Endothelial cell of umbilical vein (primary cell): ENCODE results near the gene PSENEN. TPM values are rescaled to one million over a fixed set of nuclear protein-coding genes. Genes with fewer than 3 reads are reported as not detected.

Experiments used
- BruUV-seq: library from RNA; stranded (reverse); fragments of 400-500 nt; replicated peaks from 2 replicates; lab custom pipeline; 2021; lab: Mats Ljungman, UMichigan
- CTCF ChIA-PET: fragments of 300-600, 350-600 bp; sonication (Branson Sonifier 250); formaldehyde crosslinking; loops from one replicate; lab custom pipeline; 2021; ENCODE audit warnings: antibody characterized with exemption, inconsistent platforms; lab: Charles Lee
- POLR2A ChIA-PET: fragments of 300-600, 350-600 bp; sonication (Branson Sonifier 250); formaldehyde crosslinking; loops from one replicate; lab custom pipeline; 2021; ENCODE audit warnings: antibody characterized with exemption, inconsistent platforms; lab: Charles Lee
- DNase-seq: peaks from one replicate; pipeline ENCODE4 v3.0.0-alpha.2; 2011; ENCODE audit warnings: low read depth, low spot score
- FAIRE-seq: peaks from 2 replicates; lab custom pipeline; 2011; peaks lifted over from hg19 to GRCh38; lab: Jason Lieb, UNC
- H2AFZ ChIP-seq: 2 replicates; pipeline ENCODE4 v1.6.0; 2012; ENCODE audit warnings: low read depth, low read length, control low read depth, inconsistent platforms
- H3K27ac ChIP-seq: 2 replicates; pipeline ENCODE4 v1.5.1; 2011; ENCODE audit warnings: low read depth, mild to moderate bottlenecking, control low read depth, low read length, moderate library complexity; ENCODE audit not compliant: insufficient read depth
- H3K27me3 ChIP-seq, 2 experiments: 2 replicates each; pipeline versions ENCODE4 v1.6.0 to v1.6.1; 2011; ENCODE audit warnings: low read length in 2 of 2, mixed read lengths in 1 of 2; ENCODE audit not compliant: control insufficient read depth in 2 of 2, insufficient read depth in 2 of 2
- H3K36me3 ChIP-seq, 2 experiments: 2 replicates in 1 of 2; 3 replicates in 1 of 2; pipeline ENCODE4 v1.5.1; 2011; ENCODE audit warnings: low read length in 2 of 2, mild to moderate bottlenecking in 1 of 2, moderate library complexity in 1 of 2; ENCODE audit not compliant: control insufficient read depth in 2 of 2, insufficient read depth in 2 of 2; ENCODE audit errors: extremely low read depth in 1 of 2
- H3K4me1 ChIP-seq: 3 replicates; pipeline ENCODE4 v1.5.1; 2011; ENCODE audit warnings: mild to moderate bottlenecking, low read length; ENCODE audit not compliant: control insufficient read depth, insufficient read depth; ENCODE audit errors: extremely low read depth
- H3K4me2 ChIP-seq: 2 replicates; pipeline ENCODE4 v1.6.1; 2011; ENCODE audit warnings: low read length, control low read depth, mixed read lengths; ENCODE audit not compliant: insufficient read depth
- H3K4me3 ChIP-seq, 3 experiments: fragments of 200-600 bp in 1 of 3; sonication (generic), shearing (Covaris generic) in 1 of 3; replicated peaks in 1 of 3; 2 replicates each; pipeline ENCODE4 v1.5.1; 2011 to 2016; ENCODE audit warnings: control low read depth in 3 of 3, low read length in 3 of 3, mild to moderate bottlenecking in 2 of 3, inconsistent platforms in 1 of 3, low read depth in 1 of 3, moderate library complexity in 1 of 3; ENCODE audit not compliant: insufficient read depth in 1 of 3
- H3K79me2 ChIP-seq: 2 replicates; pipeline ENCODE4 v1.6.0; 2012; ENCODE audit warnings: low read length, inconsistent platforms; ENCODE audit not compliant: control insufficient read depth, insufficient read depth
- H3K9ac ChIP-seq: replicated peaks from 2 replicates; pipeline ENCODE3; 2011; ENCODE audit warnings: low read length, control low read depth; ENCODE audit not compliant: insufficient read depth; ENCODE audit errors: extremely low read depth
- H3K9me1 ChIP-seq: replicated peaks from 3 replicates; pipeline ENCODE4 v1.6.0; 2011; ENCODE audit warnings: mild to moderate bottlenecking, low read length; ENCODE audit not compliant: control insufficient read depth, insufficient read depth; ENCODE audit errors: extremely low read depth
- H3K9me3 ChIP-seq: replicated peaks from 2 replicates; pipeline ENCODE4 v1.5.1; 2012; ENCODE audit warnings: low read length, inconsistent platforms; ENCODE audit not compliant: control insufficient read depth, insufficient read depth
- H4K20me1 ChIP-seq: replicated peaks from 2 replicates; pipeline ENCODE3; 2011; ENCODE audit warnings: mild to moderate bottlenecking, low read length; ENCODE audit not compliant: control insufficient read depth, insufficient read depth; ENCODE audit errors: extremely low read depth
- EZH2 ChIP-seq: IDR thresholded peaks from 2 replicates; pipeline ENCODE4 v1.6.1; 2012; ENCODE audit warnings: borderline replicate concordance, low read depth, mild to moderate bottlenecking, moderate library complexity, low read length, inconsistent platforms; ENCODE audit not compliant: severe bottlenecking
- FOS ChIP-seq: IDR thresholded peaks from 2 replicates; pipeline ENCODE4 v1.6.1; 2011; ENCODE audit warnings: mild to moderate bottlenecking, low read length, moderate library complexity, borderline replicate concordance; ENCODE audit not compliant: insufficient read depth
- GATA2 ChIP-seq: IDR thresholded peaks from 2 replicates; pipeline ENCODE4 v1.7.0; 2011; ENCODE audit warnings: low read depth, mild to moderate bottlenecking, moderate library complexity, mixed read lengths, low read length; ENCODE audit not compliant: insufficient read length, insufficient read depth
- JUN ChIP-seq: IDR thresholded peaks from 2 replicates; pipeline ENCODE4 v1.6.1; 2011; ENCODE audit warnings: borderline replicate concordance, low read depth; ENCODE audit not compliant: insufficient read length, insufficient read depth
- MYC ChIP-seq: IDR thresholded peaks from one replicate; pipeline ENCODE4 v1.6.1; 2011; ENCODE audit warnings: mild to moderate bottlenecking, low read depth, low read length
- POLR2A ChIP-seq: IDR thresholded peaks from 2 replicates; pipeline ENCODE4 v1.6.1; 2012; ENCODE audit warnings: low read depth, mild to moderate bottlenecking, control low read depth, low read length
- POLR2AphosphoS5 ChIP-seq: IDR thresholded peaks from 2 replicates; pipeline ENCODE4 v1.6.1; 2012; ENCODE audit warnings: low read depth, mild to moderate bottlenecking, control low read depth, low read length, moderate library complexity; ENCODE audit not compliant: insufficient read depth
- dilution Hi-C: fragments of 300-500 bp; cut with MboI; formaldehyde crosslinking; loops from one replicate; pipeline ENCODE4 v1.15.0; 2019; ENCODE audit warnings: low sequenced_read_pairs; ENCODE audit not compliant: extremely low pct_ligation_motif_present
- intact Hi-C: fragments of 100-400 bp; cut with micrococcal nuclease; formaldehyde crosslinking; loops from one replicate; pipeline ENCODE4 v1.10.0; 2022
- polyA plus RNA-seq, 4 experiments: library from polyadenylated mRNA; depleted of rRNA in 3 of 4; stranded (reverse) in 3 of 4; unstranded in 1 of 4; fragments of >200 nt; gene quantifications; 2 replicates each; pipeline versions ENCODE4 v1.2.1 to v1.2.3, GENCODE V29; 2011 to 2012; ENCODE audit warnings: missing spikeins in 1 of 4
- total RNA-seq: library from RNA; stranded (reverse); gene quantifications from 2 replicates; pipeline ENCODE4 v1.2.3, GENCODE V29; 2021
- TF ChIP-seq, protein P1 (sequence below), 2 donors: IDR thresholded peaks; 1 replicate in 1 of 2; 2 replicates in 1 of 2; pipeline ENCODE4 v1.5.1; 2011; ENCODE audit warnings: low read length in 2 of 2, mild to moderate bottlenecking in 2 of 2, moderate library complexity in 2 of 2, control low read depth in 1 of 2, inconsistent platforms in 1 of 2, low read depth in 1 of 2; ENCODE audit not compliant: insufficient read depth in 1 of 2; ENCODE audit errors: extremely low read depth in 1 of 2
- TF ChIP-seq, protein P2 (sequence below): IDR thresholded peaks from 2 replicates; pipeline ENCODE4 v1.6.1; 2011; ENCODE audit not compliant: insufficient read depth, insufficient read length

Gene PSENEN
- total and polyA plus RNA-seq, 2 donors (not counting 3 experiments of a cell fraction or from before 2014, with no cell fraction given), result 60.0 to 70.1 TPM

DNA sequence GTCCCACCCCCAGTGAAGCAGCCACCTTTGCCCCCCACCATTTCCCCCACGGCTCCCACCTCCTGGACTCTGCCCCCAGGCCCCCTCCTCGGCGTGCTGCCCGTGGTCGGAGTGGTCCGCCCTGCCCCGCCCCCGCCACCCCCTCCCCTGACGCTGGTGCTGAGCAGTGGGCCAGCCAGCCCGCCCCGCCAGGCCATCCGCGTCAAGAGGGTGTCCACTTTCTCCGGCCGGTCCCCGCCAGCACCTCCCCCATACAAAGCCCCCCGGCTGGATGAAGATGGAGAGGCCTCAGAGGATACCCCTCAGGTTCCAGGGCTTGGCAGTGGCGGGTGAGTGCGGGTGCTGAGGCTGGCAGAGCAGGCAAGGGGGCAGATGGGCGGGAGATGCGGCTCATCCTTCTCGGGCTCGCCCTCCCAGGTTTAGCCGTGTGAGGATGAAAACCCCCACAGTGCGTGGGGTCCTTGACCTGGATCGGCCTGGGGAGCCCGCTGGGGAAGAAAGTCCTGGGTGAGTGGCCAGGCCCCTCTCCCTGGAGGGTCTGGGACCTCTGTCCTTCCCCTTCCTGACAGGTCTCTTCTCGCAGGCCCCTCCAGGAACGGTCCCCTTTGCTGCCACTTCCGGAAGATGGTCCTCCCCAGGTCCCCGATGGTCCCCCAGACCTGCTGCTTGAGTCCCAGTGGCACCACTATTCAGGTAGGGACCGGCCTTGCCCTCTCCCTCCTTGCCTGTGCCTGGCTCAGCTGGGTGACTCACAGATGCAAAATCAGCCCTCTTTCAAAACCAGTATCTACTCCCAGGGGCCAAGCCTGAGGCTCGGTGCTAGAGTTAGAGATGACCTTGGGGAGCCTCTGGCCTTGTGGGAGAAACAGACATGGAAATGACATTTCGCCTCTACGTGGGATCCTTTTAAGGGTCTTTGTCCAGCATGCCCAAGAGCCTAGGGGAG is 12.0 kb upstream of the PSENEN start:
- Histone ChIP-seq H3K4me2 (no peak overlapping the region), H3K9me1 (no peaks in the 10 kb centered on the region), H3K79me2 (no peaks in the 10 kb centered on the region), H3K4me3 (no peak overlapping the region), H3K27ac (no peak overlapping the region), H3K36me3 (peaks cover 13 to 75% of the 10 kb centered on the region in 2 experiments), H4K20me1 (no peaks in the 10 kb centered on the region), H3K9me3 (no peaks in the 10 kb centered on the region), H3K27me3 (no peaks in the 10 kb centered on the region), H2AFZ (no peak overlapping the region), H3K9ac (no peak overlapping the region), H3K4me1 (no peaks in the 10 kb centered on the region)
- dilution Hi-C loops, result no loop called here
- BruUV-seq, result no TSS peak
- FAIRE-seq (no peak), DNase-seq (no peak)
- CTCF ChIA-PET, result no interaction called here
- intact Hi-C loops, result no loop called here
- TF ChIP-seq GATA2 (no peak), POLR2AphosphoS5 (no peak), EZH2 (no peak), MYC (no peak), POLR2A (no peak), JUN (no peak), FOS (no peak)
- TF ChIP-seq, protein P1, sequence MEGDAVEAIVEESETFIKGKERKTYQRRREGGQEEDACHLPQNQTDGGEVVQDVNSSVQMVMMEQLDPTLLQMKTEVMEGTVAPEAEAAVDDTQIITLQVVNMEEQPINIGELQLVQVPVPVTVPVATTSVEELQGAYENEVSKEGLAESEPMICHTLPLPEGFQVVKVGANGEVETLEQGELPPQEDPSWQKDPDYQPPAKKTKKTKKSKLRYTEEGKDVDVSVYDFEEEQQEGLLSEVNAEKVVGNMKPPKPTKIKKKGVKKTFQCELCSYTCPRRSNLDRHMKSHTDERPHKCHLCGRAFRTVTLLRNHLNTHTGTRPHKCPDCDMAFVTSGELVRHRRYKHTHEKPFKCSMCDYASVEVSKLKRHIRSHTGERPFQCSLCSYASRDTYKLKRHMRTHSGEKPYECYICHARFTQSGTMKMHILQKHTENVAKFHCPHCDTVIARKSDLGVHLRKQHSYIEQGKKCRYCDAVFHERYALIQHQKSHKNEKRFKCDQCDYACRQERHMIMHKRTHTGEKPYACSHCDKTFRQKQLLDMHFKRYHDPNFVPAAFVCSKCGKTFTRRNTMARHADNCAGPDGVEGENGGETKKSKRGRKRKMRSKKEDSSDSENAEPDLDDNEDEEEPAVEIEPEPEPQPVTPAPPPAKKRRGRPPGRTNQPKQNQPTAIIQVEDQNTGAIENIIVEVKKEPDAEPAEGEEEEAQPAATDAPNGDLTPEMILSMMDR (IDR thresholded peaks at IDR 0.05; ENCODE audit: extremely low read depth in 1 of 2, insufficient read depth in 1 of 2, low read depth in 1 of 2, low read length in 2 of 2), result no peak
- TF ChIP-seq, protein P2, sequence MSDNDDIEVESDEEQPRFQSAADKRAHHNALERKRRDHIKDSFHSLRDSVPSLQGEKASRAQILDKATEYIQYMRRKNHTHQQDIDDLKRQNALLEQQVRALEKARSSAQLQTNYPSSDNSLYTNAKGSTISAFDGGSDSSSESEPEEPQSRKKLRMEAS, result no peak
- POLR2A ChIA-PET, result no interaction called here
